ENCODE measurements around the gene INSR. TPM values are rescaled to one million over a fixed set of nuclear protein-coding genes. Genes with fewer than 3 reads are reported as not detected.

The INSR gene
- total RNA-seq, 2 experiments from 2014 or later, result 0.90 to 1.3 TPM

DNA sequence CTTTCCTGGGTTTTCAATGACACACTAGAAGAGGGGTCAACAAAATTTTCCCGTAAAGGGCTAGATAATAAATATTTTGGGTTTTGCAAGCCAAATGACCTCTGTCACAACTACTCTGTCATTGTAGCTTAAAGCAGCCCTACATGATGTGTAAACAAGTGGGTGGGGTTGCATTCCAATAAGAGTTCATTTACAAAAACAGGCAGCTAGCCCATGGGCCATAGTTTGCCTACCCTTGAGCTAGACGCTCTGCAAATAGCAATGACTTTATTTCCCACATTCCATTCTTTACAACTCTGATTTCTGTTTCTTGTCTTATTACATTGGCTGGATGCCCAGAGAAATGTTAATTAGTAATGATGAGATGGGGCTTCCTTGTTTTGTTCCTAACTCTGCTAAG, 148.7 kb downstream of the INSR start:
- Mint-ChIP-seq H3K36me3 (ENCODE audit: low read depth) (no peaks in the 10 kb centered on the region), H3K27me3 (peaks cover 2% of the 10 kb centered on the region), H3K9me3 (peaks cover 4% of the 10 kb centered on the region), H3K4me3 (no peak overlapping the region), H3K4me1 (no peaks in the 10 kb centered on the region), H3K27ac (no peak overlapping the region)
- POLR2A ChIA-PET, result no interaction called here
- DNase-seq, result no peak
- CTCF ChIA-PET, result interaction anchor here (0.5 kb wide), 1 partner anchor 8 kb away, joined by 3 read pairs; no protein-coding TSS in a partner anchor

- Mint-ChIP-seq H3K36me3 (ENCODE audit: low read depth) (no peaks in the 10 kb centered on the region), H3K4me3 (no peak overlapping the region), H3K27me3 (peaks cover 2% of the 10 kb centered on the region), H3K4me1 (no peaks in the 10 kb centered on the region), H3K9me3 (peaks cover 4% of the 10 kb centered on the region), H3K27ac (no peak overlapping the region)
- CTCF ChIA-PET, result interaction anchor here (0.7 kb wide), 1 partner anchor 179 kb away, joined by 3 read pairs; no protein-coding TSS in a partner anchor
- POLR2A ChIA-PET, result no interaction called here
- DNase-seq, result no peak
These were observed 151.4 kb downstream of the INSR start for GRCh38 chr19:7142771-7143170.

DNA sequence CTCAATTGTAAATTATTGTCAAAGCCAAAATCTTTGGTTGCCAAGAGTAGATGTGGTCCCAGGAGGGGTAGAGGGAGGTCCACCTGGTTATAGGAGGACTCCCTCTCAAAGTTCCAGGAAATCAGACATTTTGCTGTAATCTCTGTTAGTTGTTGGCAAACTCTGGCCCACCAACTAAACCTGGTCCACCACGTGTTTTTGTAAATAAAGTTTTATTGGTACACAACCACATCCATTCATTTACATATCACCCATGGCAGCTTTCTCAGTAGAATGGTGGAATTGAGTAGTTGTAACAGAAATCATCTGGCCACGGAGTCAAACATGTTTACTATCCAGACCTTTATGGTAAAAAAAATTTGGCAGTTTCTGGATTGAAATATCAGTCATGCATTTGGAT, 154.1 kb downstream of the INSR start:
- Mint-ChIP-seq H3K9me3 (peaks cover 2% of the 10 kb centered on the region), H3K36me3 (ENCODE audit: low read depth) (no peaks in the 10 kb centered on the region), H3K4me3 (no peak overlapping the region), H3K4me1 (no peaks in the 10 kb centered on the region), H3K27ac (no peak overlapping the region), H3K27me3 (no peaks in the 10 kb centered on the region)
- ChIA-PET POLR2A (interaction anchor here (0.7 kb wide), 1 partner anchor 18 kb away, joined by 3 read pairs; no protein-coding TSS in a partner anchor), CTCF (no interaction called here)
- no peak for DNase-seq

DNA sequence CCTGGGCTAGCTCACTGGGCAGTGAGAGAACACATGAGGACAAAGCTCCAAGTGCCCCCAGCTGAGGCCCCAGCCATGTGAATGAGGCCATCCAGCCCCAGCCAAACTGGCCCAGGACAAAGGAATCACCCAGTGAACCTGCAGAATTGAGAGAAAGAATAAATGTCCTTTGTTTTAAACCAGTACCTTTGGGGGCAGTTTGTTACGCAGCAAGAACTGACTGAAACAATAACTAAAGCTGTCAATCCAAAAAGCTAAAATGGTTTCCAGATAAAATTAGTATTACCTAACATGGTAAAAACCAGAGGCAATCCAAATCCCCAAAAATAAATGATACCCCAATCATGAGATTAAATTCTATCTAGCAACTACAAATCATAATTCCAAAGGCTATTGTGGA, 155.1 kb downstream of the INSR start:
- Mint-ChIP-seq H3K27me3 (no peaks in the 10 kb centered on the region), H3K27ac (no peak overlapping the region), H3K4me3 (no peak overlapping the region), H3K9me3 (no peaks in the 10 kb centered on the region), H3K4me1 (no peaks in the 10 kb centered on the region), H3K36me3 (ENCODE audit: low read depth) (no peaks in the 10 kb centered on the region)
- ChIA-PET POLR2A (no interaction called here), CTCF (interaction anchor here (0.9 to 1.3 kb wide), 2 partner anchors 10 to 55 kb away, joined by 3 to 5 read pairs; no protein-coding TSS in a partner anchor)
- DNase-seq, result no peak

GRCh38 chr19:7138402-7138801, 155.8 kb downstream of the INSR start:
- no peak overlapping the region for H3K4me3 Mint-ChIP-seq
- H3K9me3 Mint-ChIP-seq, result no peaks in the 10 kb centered on the region
- ChIA-PET CTCF (interaction anchor here (1.3 kb wide), 1 partner anchor 11 kb away, joined by 5 read pairs; no protein-coding TSS in a partner anchor), POLR2A (no interaction called here)
- no peak for DNase-seq
- no peaks in the 10 kb centered on the region for H3K4me1 Mint-ChIP-seq
- H3K27me3 Mint-ChIP-seq, result no peaks in the 10 kb centered on the region
- H3K27ac Mint-ChIP-seq, result no peak overlapping the region
- H3K36me3 Mint-ChIP-seq (ENCODE audit: low read depth), result no peaks in the 10 kb centered on the region

DNA sequence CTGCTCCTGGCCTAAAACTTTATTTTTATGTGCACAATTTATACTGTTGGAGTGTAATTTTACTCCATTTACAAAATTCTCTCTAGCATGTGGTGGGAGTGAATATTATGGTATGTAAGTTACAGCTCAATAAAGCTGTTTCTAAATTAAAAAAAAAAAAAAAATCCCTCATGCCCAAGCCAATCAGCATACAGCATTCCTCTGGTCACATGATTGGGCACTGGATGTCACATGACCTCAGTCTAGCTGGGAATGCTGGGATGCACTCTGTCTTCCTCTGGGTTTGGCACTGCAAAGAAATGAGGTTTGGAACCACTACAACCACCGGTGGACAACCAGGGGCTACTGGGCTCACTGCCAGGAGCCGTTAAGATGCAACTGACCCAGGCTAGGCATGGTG, 157.1 kb downstream of the INSR start:
- H3K27ac Mint-ChIP-seq, result no peak overlapping the region
- no peaks in the 10 kb centered on the region for H3K36me3 Mint-ChIP-seq (ENCODE audit: low read depth)
- no peak for DNase-seq
- H3K4me3 Mint-ChIP-seq, result no peak overlapping the region
- ChIA-PET POLR2A (no interaction called here), CTCF (interaction anchor here (0.6 kb wide), 1 partner anchor 13 kb away, joined by 3 read pairs; no protein-coding TSS in a partner anchor)
- no peaks in the 10 kb centered on the region for H3K9me3 Mint-ChIP-seq
- H3K27me3 Mint-ChIP-seq, result no peaks in the 10 kb centered on the region
- H3K4me1 Mint-ChIP-seq, result no peaks in the 10 kb centered on the region

DNA sequence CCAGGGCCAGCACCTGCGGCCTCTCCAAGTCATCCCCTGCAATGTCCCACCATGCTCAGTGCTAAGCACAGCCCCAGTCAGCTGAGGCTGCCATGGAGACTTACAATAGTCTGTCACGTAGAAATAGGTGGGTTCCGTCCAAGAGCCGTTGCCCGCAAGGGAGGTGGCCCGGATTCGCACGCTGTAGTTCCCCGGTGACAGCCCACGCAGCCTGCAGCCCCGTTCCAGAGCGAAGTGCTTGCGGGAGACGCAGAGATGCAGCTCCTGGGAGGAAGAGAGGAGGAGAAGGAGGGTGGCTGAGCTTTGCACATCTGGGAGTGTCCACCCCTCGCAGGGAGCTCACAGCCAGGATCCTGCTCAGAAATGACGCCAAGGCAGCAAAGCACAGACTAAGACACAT, 162.2 kb downstream of the INSR start:
- no peak for DNase-seq
- no peak overlapping the region for H3K4me3 Mint-ChIP-seq
- no peaks in the 10 kb centered on the region for H3K27me3 Mint-ChIP-seq
- no peaks in the 10 kb centered on the region for H3K36me3 Mint-ChIP-seq (ENCODE audit: low read depth)
- H3K9me3 Mint-ChIP-seq, result peaks cover 2% of the 10 kb centered on the region
- POLR2A ChIA-PET, result no interaction called here
- CTCF ChIA-PET, result no interaction called here
- H3K4me1 Mint-ChIP-seq, result no peaks in the 10 kb centered on the region
- H3K27ac Mint-ChIP-seq, result no peak overlapping the region

DNA sequence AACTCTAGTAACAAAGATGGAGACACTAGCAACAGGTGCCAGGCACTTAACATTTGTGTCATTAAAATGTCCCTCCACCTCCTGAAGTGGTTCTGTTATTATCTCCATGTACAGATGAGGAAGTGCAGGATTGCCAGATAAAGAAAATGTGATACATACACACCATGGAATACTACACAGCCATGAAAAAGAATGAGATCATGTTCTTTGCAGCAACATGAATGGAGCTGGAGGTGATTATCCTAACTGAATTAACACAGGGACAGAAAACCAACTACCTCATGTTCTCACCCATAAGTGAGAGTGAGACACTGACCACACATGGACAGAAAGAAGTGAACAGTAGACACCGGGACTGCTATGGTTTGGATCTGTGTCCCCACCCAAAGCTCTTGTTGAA, 164.2 kb downstream of the INSR start:
- no peaks in the 10 kb centered on the region for H3K27me3 Mint-ChIP-seq
- H3K36me3 Mint-ChIP-seq (ENCODE audit: low read depth), result no peaks in the 10 kb centered on the region
- no peak for DNase-seq
- H3K4me3 Mint-ChIP-seq, result no peak overlapping the region
- CTCF ChIA-PET, result interaction anchor here (1.2 kb wide), 1 partner anchor 28 kb away, joined by 3 read pairs; no protein-coding TSS in a partner anchor
- H3K27ac Mint-ChIP-seq, result no peak overlapping the region
- no peaks in the 10 kb centered on the region for H3K4me1 Mint-ChIP-seq
- H3K9me3 Mint-ChIP-seq, result peaks cover 6% of the 10 kb centered on the region
- POLR2A ChIA-PET, result no interaction called here

- POLR2A ChIA-PET, result no interaction called here
- H3K27ac Mint-ChIP-seq, result no peak overlapping the region
- DNase-seq, result no peak
- H3K36me3 Mint-ChIP-seq (ENCODE audit: low read depth), result peaks cover 2% of the 10 kb centered on the region
- H3K27me3 Mint-ChIP-seq, result no peaks in the 10 kb centered on the region
- no peaks in the 10 kb centered on the region for H3K4me1 Mint-ChIP-seq
- CTCF ChIA-PET, result no interaction called here
- no peak overlapping the region for H3K4me3 Mint-ChIP-seq
- peaks cover 11% of the 10 kb centered on the region for H3K9me3 Mint-ChIP-seq
These were observed 168.1 kb downstream of the INSR start for GRCh38 chr19:7126132-7126531.

GRCh38 chr19:7125221-7125620, 169.0 kb downstream of the INSR start:
- POLR2A ChIA-PET, result no interaction called here
- DNase-seq, result no peak

GRCh38 chr19:7124782-7125181, 169.4 kb downstream of the INSR start:
- ChIA-PET CTCF (no interaction called here), POLR2A (no interaction called here)
- Mint-ChIP-seq H3K27ac (no peak overlapping the region), H3K4me1 (no peaks in the 10 kb centered on the region), H3K9me3 (peaks cover 8% of the 10 kb centered on the region), H3K27me3 (no peaks in the 10 kb centered on the region), H3K36me3 (ENCODE audit: low read depth) (peaks cover 2% of the 10 kb centered on the region), H3K4me3 (no peak overlapping the region)
- no peak for DNase-seq

More at GRCh38 chr19:7125221-7125620, 169.0 kb downstream of the INSR start:
- no peak overlapping the region for H3K4me3 Mint-ChIP-seq
- peaks cover 2% of the 10 kb centered on the region for H3K36me3 Mint-ChIP-seq (ENCODE audit: low read depth)
- no peak overlapping the region for H3K27ac Mint-ChIP-seq
- peaks cover 11% of the 10 kb centered on the region for H3K9me3 Mint-ChIP-seq
- no peaks in the 10 kb centered on the region for H3K27me3 Mint-ChIP-seq
- CTCF ChIA-PET, result no interaction called here
- H3K4me1 Mint-ChIP-seq, result no peaks in the 10 kb centered on the region

- H3K4me3 Mint-ChIP-seq, result no peak overlapping the region
- DNase-seq, result no peak
- no peaks in the 10 kb centered on the region for H3K27me3 Mint-ChIP-seq
- H3K36me3 Mint-ChIP-seq (ENCODE audit: low read depth), result peaks cover 2% of the 10 kb centered on the region
- no peaks in the 10 kb centered on the region for H3K4me1 Mint-ChIP-seq
- H3K27ac Mint-ChIP-seq, result no peak overlapping the region
- CTCF ChIA-PET, result no interaction called here
- POLR2A ChIA-PET, result no interaction called here
- peaks cover 13% of the 10 kb centered on the region for H3K9me3 Mint-ChIP-seq
These were observed 171.5 kb downstream of the INSR start for GRCh38 chr19:7122701-7123100.

DNA sequence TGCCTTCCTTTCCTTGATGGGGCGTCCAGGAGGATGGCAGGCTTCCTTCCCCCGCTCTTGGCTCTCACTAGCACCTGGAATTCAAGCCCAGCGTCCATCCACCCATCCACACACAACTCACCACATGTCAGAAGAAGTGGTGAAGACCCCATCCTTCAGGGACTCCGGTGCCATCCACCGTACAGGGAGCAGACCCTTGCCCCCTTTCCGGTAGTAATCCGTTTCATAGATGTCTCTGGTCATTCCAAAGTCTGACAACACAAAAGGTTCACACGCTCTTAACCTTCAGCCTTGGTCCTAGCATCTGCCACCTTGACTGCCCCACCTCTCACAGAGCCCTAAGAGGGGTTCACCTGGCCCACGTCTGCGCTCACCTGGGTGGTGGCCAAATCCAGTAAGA, 173.7 kb downstream of the INSR start:
- DNase-seq, result no peak
- no peaks in the 10 kb centered on the region for H3K4me1 Mint-ChIP-seq
- H3K27ac Mint-ChIP-seq, result no peak overlapping the region
- H3K9me3 Mint-ChIP-seq, result peaks cover 12% of the 10 kb centered on the region
- no peaks in the 10 kb centered on the region for H3K27me3 Mint-ChIP-seq
- ChIA-PET CTCF (no interaction called here), POLR2A (no interaction called here)
- H3K4me3 Mint-ChIP-seq, result no peak overlapping the region
- H3K36me3 Mint-ChIP-seq (ENCODE audit: low read depth), result peaks cover 2% of the 10 kb centered on the region

- Mint-ChIP-seq H3K36me3 (ENCODE audit: low read depth) (peaks cover under 1% of the 10 kb centered on the region), H3K9me3 (peaks cover 6% of the 10 kb centered on the region), H3K4me3 (no peak overlapping the region), H3K27ac (no peak overlapping the region), H3K4me1 (no peaks in the 10 kb centered on the region), H3K27me3 (no peaks in the 10 kb centered on the region)
- DNase-seq, result no peak
- ChIA-PET POLR2A (no interaction called here), CTCF (no interaction called here)
These were observed 174.6 kb downstream of the INSR start for GRCh38 chr19:7119582-7119981.
